HG02798 (cell line): ENCODE data around the gene ALOX5AP.
A peak's percentile ranks its signal among the peaks of the same experiment; 100 is the strongest.

Source experiments
- ATAC-seq: cut with Tn5 transposase; IDR thresholded peaks from one replicate; pipeline ENCODE4 v1.9.1; 2021; ENCODE audit warnings: mild to moderate bottlenecking; ENCODE audit not compliant: unreplicated experiment, poor library complexity

Gene ALOX5AP

DNA sequence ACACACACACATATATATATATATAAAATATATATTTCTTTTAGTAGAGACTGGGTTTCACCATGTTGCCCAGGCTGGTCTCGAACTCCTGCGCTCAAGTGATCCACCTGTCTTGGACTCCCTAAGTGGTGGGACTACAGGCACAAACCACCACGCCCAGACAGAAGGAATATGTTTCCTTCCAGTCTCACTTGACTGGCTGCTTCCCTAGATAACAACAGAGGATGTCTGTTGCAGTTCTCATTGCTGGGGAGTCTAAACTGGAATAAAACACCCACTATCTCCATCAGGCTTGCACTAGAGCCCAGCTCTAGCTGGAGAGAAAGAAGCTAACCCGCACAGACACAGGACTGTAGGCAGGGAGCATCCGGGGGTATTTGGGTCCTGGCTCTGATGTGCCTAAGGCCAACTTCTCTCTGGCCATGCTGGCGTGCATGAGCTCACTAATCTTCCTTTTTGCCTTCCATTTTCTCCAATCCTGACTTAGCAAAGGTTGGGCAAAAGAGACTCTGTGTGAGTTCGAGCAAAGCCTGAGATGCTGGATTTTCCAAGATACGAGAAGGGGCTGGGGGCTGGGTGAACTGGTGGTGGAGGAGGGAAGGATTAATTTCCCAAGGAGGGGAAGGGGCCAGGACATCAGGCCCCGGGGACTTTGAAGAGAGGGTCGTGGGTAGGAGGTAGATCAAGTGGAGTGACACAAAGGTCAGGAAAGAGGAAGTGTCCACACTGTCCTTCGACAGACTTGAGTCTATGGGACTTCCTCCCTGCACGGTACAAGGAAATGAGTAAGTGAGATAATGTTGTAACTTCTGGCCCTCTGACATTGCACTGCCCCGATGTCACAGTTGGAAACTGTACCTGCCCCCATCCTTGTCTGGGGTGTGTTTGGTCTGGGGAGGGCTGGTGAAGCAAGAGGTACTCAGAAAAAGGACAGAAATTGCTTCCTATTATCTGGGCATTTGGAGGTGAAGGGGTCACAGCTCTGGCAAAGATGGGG lies 22.5 kb upstream of the ALOX5AP start:
- ATAC-seq: no peak

DNA sequence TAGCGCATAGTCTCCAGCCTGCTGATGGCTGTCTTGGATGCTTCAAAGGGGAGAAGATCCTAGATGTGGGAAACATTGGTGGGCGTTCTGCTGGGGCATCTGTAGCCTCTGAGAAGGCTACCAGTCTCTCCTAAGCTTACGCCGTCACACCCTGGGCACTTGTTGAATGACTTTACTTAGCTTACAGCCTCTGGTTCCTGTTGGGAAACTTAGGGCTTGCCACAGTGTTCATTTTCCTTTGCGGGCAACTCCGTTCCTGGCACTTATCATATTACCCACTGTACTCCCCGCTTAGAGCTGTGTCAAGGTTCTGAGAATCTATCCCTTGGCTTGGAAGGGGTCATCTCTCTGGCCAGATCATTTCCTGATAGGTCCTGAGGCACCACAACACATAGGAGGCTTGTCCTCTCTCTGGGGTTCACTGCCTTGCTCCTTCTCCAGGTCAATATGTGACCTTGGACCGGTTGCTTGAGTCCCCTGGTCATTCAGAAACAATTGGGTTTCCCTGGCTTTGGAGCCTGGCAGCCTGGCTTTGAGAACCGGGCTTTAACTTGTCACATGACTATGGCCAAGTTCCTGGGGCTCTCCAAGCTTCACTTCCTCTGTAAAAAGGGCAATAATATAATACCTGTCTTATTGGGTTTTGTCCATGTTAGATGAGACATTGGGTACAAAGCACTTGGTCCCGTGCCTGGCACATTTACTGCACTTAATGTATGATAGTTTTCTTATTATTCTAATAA lies 20.5 kb upstream of the ALOX5AP start:
- no peak for ATAC-seq

DNA sequence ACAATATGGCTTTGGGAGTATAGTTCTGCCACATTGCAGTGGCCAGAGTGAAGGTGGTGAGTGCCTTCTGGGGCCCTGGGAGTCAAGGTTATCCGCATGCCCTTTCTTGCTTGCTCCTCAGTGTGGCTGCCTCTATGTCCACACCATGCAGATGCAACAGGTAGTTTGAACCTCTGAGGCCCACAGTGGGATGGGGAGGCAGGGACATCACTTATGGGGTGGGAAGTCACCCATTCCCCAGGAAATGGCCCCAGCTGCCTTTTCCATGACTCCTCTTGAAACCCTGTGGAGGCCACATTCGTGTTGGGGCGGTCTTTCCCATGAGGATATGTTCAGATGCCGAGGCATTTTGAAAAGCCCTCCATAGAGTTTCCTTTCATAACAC lies 20.0 kb upstream of the ALOX5AP start:
- no peak for ATAC-seq

DNA sequence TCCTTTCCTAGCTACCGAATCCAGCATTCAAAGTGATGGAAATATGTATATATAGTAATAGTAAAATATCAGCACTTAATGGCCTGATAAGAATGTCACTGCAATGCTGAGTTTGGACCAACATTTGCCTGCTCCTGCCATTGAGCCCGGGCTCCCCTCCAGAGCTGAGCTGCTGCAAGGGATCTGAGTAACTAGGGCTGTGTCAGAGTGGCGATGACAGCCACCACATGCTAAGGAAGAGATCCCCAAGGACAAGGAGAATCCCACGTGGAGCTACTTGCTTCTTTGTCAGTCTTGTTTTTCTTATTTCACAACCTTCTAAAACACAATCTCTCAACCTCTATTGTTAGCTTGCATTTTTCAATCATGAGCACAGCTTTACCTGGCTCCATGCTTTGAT lies 19.5 kb upstream of the ALOX5AP start:
- no peak for ATAC-seq

DNA sequence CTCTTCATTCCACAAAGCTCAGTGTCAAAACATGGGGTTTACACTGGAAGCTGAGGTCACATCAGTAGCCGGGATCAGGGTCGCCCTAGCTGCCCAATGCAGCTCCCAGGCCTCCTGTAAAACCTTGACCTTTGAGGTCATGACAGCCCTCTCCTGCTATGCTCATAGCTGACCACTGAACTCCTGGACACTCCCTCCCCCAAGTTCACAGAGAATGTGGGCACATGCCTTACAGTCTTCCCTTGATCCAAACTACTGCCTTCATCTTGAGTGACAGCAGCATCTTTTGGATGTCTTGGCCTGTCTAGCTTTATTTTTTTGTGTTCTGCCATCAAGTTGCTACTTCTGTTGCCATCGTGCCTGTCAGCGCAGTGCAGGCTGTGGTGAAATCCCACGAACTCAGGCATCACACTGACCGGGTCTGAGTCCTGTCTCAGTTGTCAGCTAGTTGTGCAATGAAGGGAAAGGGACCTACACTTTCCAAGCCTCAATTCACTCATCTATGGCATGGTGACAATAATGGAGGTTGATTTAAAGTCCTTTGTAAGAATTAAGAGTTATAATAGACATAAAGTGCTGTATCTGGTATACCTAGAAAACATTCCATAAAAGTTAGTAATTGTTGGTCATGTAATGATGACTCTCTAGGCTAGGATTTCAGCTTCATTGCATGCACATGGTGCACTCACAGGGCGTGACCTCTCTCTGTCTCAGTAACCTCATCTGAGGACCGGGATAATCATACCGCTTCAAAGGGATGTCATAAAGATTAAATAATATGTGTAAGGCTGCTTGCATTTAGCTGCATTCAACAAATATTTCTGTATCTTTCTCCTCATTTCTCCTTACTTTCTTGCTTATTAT lies 16.4 kb upstream of the ALOX5AP start:
- ATAC-seq: no peak

DNA sequence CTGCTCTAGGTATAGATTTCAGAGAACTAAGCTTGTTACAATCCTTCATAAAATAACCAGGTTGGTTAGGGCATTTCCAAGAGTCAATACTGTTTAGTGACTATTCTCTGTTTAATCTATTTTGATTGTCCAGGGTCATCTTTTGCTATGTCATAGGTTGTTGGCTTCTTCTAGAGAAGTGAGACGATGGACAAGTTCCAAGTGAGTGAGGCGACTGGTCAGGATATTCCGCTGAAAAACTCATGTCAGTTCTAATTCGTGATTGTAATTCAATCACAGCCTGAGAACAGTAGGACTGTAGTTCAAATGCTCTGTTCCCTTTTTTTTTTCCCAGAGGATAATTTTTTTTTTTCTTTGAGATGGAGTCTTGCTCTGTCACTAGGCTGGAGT lies 15.8 kb upstream of the ALOX5AP start:
- ATAC-seq: no peak

DNA sequence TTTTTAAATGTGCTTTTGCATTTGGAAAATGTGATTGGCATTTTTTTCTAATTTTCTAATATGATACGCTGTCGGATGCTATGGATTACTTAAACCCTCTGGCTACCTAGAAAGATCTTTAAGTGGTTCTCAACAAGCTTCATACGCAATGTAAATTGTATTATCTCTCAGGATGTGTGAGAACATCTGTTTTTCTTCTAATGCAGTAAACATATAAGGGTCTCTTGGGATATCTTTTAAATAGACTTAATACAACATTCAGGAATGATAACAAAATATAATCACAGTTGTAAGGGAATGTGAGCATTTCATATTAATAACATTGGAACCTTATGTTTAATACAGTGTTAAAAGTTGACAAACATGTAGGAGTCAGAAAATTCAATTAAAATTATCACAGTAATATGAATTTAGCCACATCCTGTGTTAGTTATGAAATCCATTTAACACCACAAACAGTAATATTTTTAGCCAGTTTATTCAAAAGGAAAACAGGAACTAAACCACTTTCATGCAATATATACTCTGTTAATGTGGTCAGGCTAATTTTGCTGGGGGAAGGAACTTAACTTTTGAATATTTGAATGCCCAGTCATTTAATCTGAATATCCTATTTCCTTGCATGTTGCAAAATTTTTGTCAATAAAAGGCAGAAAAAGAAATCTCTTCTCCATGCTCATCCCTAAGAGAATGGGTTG lies 15.0 kb upstream of the ALOX5AP start:
- ATAC-seq: peak; percentile 66

DNA sequence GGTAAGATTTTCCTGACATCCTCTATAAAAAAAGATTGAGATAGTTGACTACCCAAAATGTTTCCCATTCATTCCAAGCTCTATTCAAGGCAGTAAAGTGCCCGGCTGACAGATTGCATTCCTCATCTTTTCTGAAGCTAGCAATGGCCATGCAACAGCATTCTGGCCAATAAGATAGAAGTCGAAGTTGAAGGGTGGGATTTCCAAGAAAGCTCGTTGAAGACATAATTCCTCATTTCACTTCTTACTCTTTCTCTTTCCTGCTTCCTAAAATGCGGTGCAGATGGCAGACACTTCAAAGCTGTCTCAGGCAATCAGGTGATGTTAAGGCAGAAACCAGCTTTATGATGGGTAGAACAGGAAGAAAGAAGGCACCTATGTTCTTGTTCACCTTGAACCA lies 13.4 kb upstream of the ALOX5AP start:
- no peak for ATAC-seq

DNA sequence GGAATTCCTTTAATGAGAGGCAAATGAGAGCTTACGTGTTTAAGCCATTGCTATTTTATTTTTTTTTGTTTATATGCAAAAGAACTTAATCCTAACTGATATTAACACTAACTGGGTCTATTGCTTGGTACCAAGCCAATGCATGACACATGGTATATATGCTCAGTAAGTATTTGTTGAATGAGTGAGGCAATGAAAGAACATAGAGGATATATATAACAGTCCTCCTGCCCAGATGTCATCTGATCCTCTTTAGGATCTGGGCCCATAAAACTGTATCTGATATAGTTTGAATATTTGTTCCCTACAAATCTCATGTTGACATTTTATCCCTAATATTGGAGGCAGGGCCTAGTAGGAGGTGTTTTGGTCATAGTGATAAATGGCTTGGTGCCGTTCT lies 13.0 kb upstream of the ALOX5AP start:
- ATAC-seq: no peak

DNA sequence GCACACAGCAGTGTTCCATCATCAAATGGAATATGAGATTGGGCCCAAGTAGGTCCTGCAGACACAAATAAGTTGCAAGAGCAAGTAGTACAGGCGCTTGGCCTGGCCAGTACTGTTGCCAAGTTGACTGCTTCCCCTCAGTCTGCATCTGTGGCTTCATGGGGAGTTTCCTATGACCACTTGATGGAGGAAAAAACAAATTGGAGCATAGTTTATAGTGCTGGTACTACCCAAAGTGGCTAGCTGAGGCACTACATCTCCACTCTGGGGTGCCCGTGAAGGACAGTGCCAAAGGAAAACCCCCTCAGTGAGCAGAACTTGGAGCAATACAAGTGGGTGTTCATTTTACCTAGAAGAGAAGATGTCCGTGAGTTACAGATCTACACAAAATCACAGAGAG lies 10.6 kb upstream of the ALOX5AP start:
- ATAC-seq: no peak

DNA sequence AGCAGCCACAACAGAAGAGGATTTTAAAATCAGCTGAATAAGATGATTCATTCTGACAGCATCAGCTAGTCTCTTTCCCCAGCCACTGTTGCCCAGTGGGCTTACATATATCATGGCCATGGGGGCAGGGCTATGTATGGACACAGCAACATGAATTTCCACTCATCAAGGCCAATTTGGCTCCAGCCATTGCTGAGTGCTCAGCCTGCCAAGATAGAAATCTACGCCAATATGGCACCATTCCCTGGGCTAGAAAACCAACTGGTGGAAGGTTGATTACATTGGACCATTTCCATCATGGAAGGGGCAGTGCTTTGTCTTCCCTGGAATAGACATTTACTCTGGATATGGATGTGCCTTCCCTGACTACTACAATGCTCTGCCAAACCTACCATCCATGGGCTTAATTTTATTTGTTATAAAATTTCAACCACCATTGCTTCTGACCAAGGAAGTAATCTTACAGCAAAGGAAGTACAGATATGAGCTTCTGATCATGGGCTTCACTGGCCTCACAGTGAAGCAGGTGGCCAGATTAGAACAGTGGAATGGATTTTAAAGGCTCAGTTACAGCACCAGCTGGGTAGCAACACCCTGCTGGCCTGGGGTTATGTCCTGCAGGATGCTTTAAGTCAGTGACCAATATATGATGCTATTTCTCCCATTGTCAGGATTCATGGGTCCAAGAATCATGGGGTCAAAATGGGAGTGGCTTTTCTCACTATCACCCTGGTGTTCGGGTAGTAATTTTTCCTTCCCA lies 9.8 kb upstream of the ALOX5AP start:
- no peak for ATAC-seq

DNA sequence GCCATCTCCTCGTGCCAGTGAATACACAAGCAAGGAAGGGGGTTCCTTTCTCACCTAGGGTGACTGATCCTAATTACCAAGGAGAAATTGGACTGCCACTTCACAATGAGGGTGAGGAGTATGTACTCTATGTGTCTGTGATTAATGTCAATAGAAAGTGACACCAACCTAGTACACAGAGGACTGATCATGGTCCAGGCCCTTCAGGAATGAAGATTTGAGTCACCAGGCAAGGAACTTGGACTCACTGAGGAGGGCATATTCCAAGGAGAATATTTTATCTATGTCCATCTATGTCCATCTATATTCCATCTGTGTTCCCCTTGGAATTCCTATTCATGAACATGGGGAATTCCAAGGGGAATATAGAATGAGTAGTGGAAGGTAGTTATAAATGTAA lies 9.2 kb upstream of the ALOX5AP start:
- no peak for ATAC-seq

DNA sequence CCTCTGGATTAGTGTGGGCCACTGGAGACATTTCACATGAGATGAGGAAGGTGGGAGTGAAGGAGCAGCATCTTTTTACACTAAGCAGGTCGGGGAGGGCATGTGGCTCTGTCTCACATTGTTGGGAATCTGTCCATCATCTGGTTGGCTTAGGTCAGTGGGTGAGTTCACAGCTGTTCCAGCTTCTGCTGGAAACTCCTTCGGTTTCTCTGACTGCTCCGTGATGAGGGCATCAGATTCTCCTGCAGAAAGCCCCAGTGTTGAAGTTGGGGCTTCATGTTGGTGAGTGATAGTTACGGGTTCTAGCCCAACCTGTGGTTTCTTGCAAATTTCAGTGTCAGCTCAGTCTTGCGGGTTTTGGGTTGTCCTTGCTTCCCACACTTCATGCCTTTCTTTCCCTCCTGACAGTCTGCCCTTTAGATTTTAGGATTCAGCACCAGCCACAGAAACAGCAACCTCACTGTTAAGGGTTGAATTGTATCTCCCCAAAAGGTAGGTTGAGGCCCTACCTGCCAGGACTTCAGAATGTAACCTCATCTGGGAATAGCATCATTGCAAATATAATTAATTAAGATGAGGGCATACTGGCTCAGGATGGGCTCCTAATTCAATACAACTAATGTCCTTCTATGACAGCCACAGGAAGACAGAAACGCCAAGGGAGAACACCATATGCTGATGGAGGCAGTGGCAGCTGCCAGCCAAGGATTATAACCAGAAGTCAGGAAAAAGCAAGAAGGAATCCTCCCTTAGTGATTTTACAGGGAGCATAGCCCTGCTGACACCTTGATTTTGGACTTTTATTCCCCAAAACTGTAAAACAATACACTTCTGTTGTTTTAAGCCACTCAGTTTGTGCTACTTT lies 7.6 kb upstream of the ALOX5AP start:
- no peak for ATAC-seq

DNA sequence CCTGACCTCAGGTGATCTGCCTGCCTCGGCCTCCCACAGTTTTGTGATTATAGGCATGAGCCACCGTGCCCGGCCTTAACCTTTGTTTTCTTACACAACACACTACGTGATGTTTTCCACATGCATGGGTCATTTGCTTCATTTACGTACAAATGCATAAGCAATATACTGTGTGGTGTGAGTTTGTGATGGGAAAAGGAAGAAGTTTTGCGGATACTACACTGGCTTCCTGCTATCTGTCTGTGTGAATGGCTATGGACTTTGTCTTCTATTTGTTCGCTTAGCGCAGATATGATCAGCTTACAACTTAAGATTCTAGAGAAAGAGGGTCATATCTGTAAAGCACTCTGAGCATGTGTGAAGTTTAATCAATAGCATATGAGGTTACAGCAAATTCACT lies 5.5 kb upstream of the ALOX5AP start:
- ATAC-seq: no peak

DNA sequence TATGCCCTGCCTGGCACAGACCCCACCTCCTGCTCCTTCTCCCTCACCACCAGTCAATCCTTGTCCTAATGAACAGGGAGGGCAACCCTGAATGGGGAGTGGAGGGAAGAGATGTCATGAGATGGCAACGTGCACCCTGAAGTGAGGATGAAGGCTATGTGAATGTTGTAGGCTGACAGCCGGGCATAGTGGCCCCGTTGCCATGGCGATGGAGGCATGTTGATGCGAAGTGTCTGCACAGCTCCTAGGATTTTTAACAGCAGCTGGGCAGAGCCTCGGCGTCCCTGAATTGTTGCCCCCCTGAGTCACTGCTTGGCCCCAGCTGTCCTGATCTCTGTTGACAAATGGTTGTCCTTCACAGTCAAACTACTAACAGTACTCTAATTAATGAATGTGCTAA lies 4.8 kb upstream of the ALOX5AP start:
- ATAC-seq: no peak

DNA sequence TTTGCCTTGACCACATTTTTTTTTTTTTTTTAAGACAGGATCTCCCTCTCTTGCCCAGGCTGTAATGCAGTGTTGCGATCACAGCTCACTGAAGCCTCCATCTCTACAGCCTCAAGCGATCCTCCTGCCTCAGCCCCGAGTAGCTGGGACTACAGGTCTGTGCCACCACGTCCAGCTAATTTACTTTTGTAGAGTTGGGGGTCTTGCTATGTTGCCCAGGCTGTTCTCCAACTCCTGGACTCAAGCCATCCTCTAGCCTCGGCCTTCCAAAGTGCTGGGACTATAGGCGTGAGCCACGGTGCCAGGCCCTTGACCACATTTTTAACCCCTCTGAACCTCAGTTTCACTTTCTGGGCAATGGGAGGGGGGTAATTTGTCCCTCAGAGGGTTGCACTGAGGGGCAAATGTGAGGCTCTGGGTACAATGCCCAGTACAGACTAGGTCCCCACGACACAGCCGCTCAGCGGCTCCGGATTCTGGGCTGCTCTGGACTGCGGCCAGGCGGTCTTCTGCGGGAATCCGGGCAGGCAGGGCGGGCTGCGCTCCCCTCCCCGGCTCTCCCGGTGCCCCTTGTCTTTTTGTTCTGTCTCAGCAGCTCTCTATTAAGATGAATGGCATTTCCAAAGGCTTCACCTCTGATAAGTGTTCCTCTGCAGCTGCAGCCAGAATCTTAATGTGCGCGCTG lies 3.8 kb upstream of the ALOX5AP start:
- ATAC-seq: no peak

DNA sequence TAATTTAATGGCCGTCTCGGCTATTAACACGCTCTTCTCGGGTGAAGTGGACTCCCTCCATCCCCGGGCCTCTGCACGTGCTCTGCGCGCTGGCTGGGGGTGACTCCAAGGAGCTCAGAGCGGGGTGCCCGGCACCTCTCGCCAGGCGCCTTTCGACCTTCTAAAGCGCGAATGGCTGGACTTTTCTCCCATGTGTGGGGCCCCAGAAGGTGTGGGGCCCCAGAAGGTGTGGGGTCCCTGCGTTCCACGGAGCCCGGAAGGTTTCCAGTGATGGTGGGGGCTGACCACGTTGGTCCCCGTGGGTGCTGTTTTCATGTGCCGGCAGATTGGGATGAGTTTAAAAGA lies 3.3 kb upstream of the ALOX5AP start:
- no peak for ATAC-seq

DNA sequence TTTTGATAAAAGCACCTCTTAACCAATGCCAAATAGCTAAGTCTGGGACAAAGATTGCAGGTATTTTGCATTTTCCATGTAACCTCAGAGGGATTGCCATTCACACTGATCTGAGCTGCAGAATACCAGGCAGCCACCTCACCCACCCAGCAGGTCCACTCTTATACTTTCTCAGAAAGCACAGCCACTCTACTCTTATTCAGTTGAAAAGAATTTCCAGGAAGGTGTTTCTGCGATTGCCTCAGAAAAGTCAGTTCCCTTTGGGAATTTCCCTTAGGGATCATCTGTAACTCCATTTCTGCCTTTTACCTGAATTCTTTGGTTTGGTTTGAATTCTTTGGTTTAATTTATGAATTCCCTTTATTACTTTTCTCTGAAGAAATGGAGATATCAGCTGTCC lies 904 bp upstream of the ALOX5AP start:
- no peak for ATAC-seq
